Stimulated activated CD4-positive, alpha-beta T cell treated with anti-CD3 and anti-CD28 coated beads, Interleukin-15, amount 100 ng/mL, for 24 hours (primary cell): ENCODE results near the gene FAM210A.
A peak's percentile ranks its signal among the peaks of the same experiment; 100 is the strongest.
"Not testable (repeated sequence)": the region's sequence is repeated elsewhere in the genome, so short reads cannot be mapped to it uniquely, and the experiment has no call there.

ENCODE experiments used
- DNase-seq: peaks from one replicate; pipeline ENCODE4 v3.0.0-alpha.2; 2020

Gene FAM210A

GRCh38 chr18:13696961-13697360, 29.4 kb downstream of the FAM210A start:
- no peak for DNase-seq

GRCh38 chr18:13695337-13695736, 31.0 kb downstream of the FAM210A start:
- DNase-seq = not testable (repeated sequence)

- not testable (repeated sequence) for DNase-seq
Observed at GRCh38 chr18:13690060-13690459, 36.3 kb downstream of the FAM210A start.

- no peak for DNase-seq
Observed at GRCh38 chr18:13688191-13689136, 37.9 kb downstream of the FAM210A start.

- no peak for DNase-seq
Observed at GRCh38 chr18:13684546-13684945, 41.8 kb downstream of the FAM210A start.

GRCh38 chr18:13681701-13682100, 44.7 kb downstream of the FAM210A start:
- DNase-seq = no peak

GRCh38 chr18:13680612-13681011, 45.7 kb downstream of the FAM210A start:
- DNase-seq = peak; percentile 16

- DNase-seq = not testable (repeated sequence)
Observed at GRCh38 chr18:13677350-13677749, 49.0 kb downstream of the FAM210A start.

GRCh38 chr18:13676471-13676870, 49.9 kb downstream of the FAM210A start:
- no peak for DNase-seq

GRCh38 chr18:13672657-13673056, 53.7 kb downstream of the FAM210A start:
- DNase-seq = no peak

GRCh38 chr18:13661779-13662256, 64.5 kb downstream of the FAM210A start:
- DNase-seq = no peak

- DNase-seq = no peak
Observed at GRCh38 chr18:13661051-13661778, 65.1 kb downstream of the FAM210A start.

- no peak for DNase-seq
Observed at GRCh38 chr18:13660510-13660909, 65.8 kb downstream of the FAM210A start.

- no peak for DNase-seq
Observed at GRCh38 chr18:13658436-13659204, 67.7 kb downstream of the FAM210A start.

GRCh38 chr18:13657974-13658373, 68.4 kb downstream of the FAM210A start:
- DNase-seq = no peak

GRCh38 chr18:13653746-13654433, 72.5 kb downstream of the FAM210A start:
- DNase-seq = no peak

GRCh38 chr18:13649397-13650390, 76.7 kb downstream of the FAM210A start:
- DNase-seq = no peak

GRCh38 chr18:13647761-13648160, 78.6 kb downstream of the FAM210A start:
- DNase-seq = no peak

- DNase-seq = no peak
Observed at GRCh38 chr18:13646633-13647032, 79.7 kb downstream of the FAM210A start.

- no peak for DNase-seq
Observed at GRCh38 chr18:13645093-13645492, 81.3 kb downstream of the FAM210A start.

- DNase-seq = no peak
Observed at GRCh38 chr18:13643261-13643751, 83.1 kb downstream of the FAM210A start.
